Measurements from ENCODE around the gene FAM3A.

- TF ChIP-seq SP2 (IDR thresholded peaks at IDR 0.05; ENCODE audit: low read length) (no peak), POLR2A (IDR thresholded peaks at IDR 0.05; ENCODE audit: control extremely low read depth in 1 of 2, low read depth in 2 of 2, low read length in 2 of 2) (no peak), MAX (IDR thresholded peaks at IDR 0.05) (no peak), CTCF (IDR thresholded peaks at IDR 0.05; ENCODE audit: control extremely low read depth in 1 of 3, insufficient read depth in 1 of 3, low read depth in 1 of 3, low read length in 3 of 3) (no peak), EGR1 (IDR thresholded peaks at IDR 0.05; ENCODE audit: borderline replicate concordance, low read depth, low read length) (no peak), RXRA (IDR thresholded peaks at IDR 0.05; ENCODE audit: insufficient read depth, low read depth, low read length) (no peak)
These were observed 42.3 kb downstream of the FAM3A start for GRCh38 chrX:154473683-154474082.

Measured in H1 (cell line).